GM19099 (cell line): ENCODE data around the gene FBLN1.

ENCODE experiments used
- POLR2A ChIP-seq: IDR thresholded peaks from 3 replicates; pipeline ENCODE4 v1.6.1; 2011; ENCODE audit warnings: low read depth; ENCODE audit not compliant: insufficient read length; ENCODE audit errors: extremely low read depth

The FBLN1 gene

GRCh38 chr22:45638197-45638596 lies 135.5 kb downstream of the FBLN1 start:
- no peak for TF ChIP-seq POLR2A

- TF ChIP-seq POLR2A: no peak
Observed at GRCh38 chr22:45638834-45639746, 136.4 kb downstream of the FBLN1 start.

GRCh38 chr22:45639747-45640102 lies 137.0 kb downstream of the FBLN1 start:
- no peak for TF ChIP-seq POLR2A

- no peak for TF ChIP-seq POLR2A
Observed at GRCh38 chr22:45640291-45640940, 137.7 kb downstream of the FBLN1 start.

DNA sequence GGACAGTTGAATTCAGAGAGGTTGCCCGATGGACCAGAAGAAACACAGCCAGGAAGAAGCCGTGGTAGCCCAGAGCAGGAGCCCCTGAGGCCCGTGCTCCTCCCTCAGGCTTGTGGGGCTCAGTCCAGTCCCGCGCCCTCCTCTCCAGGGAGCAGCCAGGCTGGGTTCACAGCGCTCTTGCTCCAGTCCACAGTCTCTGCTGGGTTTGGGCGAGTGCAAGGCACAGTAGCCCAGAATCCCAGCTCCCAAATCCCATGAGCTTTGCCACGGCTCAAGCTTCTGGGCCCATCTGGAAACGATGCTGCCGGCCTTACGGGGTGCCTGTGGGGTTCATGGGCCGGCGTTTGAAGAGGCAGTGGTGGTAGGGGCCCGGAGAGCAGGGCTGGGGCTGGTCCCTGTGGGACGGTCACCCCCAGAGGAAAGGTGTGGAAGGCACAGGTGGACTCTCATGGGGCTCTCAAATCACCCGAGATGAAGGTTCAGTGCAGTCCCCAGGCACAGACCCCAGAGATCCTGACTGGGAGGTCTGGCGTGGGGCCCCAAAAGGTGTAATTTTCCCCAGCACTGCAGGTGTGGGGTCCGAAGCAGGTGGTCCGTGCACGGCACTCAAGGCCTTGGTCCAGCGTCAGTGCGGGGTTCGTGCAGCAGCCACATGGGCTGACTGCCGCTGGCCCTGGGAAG lies 138.4 kb downstream of the FBLN1 start:
- no peak for TF ChIP-seq POLR2A

DNA sequence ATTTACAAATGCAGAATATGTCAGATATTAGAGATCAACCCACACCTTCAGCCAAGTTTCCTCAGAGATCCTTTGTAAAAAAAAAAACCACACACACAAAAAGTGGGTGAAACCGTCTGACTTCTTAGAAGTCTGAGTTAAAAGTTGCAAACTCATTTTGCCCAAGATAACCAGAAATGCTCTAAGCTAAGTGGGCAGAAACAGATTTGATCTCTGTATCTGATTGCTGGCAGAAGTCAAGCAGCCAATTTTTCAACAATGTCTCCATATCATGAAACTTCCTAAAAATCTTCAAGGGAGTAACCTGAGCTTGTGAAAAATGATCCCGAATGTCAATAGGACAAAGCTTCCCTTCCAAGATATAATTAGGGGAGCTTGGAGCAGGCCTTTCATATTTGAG lies 140.3 kb downstream of the FBLN1 start:
- no peak for TF ChIP-seq POLR2A

DNA sequence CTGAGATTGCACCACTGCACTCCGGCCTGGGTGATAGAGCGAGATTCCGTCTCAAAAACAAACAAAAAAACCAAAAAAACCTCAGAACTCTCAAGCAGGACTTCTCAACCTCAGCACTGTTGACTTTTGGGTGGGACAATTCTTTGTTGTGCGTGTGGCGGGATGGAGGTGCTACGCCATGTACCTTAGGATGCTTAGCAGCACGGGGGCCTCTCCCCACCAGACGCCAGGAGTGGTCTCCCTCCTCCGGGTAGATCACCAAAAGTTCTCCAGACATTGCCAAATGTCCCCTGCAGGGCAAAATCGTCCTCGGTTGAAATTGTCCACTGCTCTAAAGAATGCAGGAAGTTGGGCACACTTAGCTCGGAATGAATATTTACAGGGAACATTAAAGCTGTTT lies 142.0 kb downstream of the FBLN1 start:
- no peak for TF ChIP-seq POLR2A

DNA sequence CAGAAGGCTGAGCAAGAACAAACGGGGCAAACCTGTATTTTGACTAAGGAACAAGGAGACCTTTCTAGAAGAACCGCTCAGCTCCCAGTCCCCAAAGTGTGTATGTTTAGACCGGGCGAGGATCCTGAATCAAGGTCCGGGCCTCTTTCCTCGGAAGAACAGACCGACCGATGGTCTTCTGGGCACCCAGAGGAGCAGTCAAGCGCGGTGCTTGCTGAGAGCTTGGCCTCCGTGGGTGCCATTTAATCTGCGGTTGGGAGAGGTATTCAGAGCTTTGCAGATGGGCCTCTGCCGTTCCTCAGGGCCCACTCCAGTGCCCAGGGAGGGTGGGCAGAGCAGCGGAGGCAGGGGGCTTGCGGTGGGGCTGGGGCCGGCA lies 142.5 kb downstream of the FBLN1 start:
- no peak for TF ChIP-seq POLR2A

GRCh38 chr22:45645526-45646414 lies 143.1 kb downstream of the FBLN1 start:
- no peak for TF ChIP-seq POLR2A

- TF ChIP-seq POLR2A: no peak
Observed at GRCh38 chr22:45647532-45648225, 145.0 kb downstream of the FBLN1 start.

DNA sequence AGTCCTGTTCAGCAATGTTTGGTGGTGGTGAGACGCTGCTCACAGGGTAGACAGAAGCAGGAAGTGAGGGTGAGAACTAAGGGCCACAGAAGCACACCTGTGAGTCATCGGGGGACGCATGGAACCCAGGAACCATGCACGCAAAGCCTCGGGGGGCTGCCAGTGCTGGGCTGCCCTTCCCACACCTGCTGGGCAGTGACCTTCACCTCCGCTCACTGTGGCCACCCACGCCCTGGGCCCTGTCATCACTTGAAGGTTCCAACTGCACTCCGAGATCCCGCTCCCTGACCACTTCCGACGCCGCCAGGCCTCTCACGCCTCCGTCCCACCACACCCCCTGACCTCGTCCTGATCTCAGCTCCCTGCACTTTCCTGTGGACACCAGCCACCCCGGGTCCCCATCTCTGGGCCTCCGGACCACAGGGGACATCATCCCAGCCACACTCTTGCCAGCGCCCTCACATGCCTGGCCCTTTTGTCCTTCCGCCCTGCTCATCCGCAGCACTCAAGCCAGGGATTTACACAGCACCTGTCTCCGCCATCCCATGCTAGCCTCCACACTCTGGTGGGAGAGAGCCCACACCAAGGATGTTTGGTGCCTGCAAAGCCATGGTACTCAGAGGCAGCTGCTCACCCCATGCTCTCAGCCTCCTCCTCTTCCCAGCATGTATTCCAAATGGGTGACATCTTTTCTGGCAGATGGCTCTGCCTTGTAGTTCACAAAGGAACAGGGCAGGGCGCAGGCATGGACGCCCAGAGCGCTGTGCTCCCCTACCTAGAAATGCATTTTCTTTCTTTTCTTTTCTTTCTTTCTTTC lies 145.8 kb downstream of the FBLN1 start:
- no peak for TF ChIP-seq POLR2A

- no peak for TF ChIP-seq POLR2A
Observed at GRCh38 chr22:45649809-45650208, 147.1 kb downstream of the FBLN1 start.

DNA sequence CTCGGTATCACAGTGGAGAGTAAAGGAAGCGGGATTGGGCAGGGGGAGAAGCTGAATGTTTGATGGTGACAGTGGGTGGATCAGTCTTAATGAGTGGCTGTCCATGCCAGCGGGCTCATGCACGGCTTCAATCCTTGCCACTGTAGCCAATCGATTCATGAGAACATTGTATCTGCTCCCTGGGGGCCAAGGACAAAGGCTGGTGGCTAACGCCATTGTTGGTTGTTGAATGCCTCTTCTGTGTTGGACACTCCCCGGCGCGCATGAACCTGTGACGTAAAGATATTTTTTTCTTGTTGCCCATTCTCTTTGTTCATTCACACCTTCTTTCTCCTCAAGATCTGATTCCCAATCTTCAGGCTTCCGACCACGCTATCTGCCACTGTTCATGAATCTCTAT lies 148.0 kb downstream of the FBLN1 start:
- TF ChIP-seq POLR2A: no peak
